ENCODE results near the gene ATP9A. TPM values are rescaled to one million over a fixed set of nuclear protein-coding genes. Genes with fewer than 3 reads are reported as not detected.
"Not testable (repeated sequence)": the region's sequence is repeated elsewhere in the genome, so short reads cannot be mapped to it uniquely, and the experiment has no call there.

The ATP9A gene
- polyA plus RNA-seq, 1 donor (not counting 4 experiments of a cell fraction or from before 2014, with no cell fraction given): 5.8 TPM

GRCh38 chr20:51757226-51757625 lies 11.0 kb downstream of the ATP9A start:
- no peak for TF ChIP-seq EZH2 (IDR thresholded peaks at IDR 0.05; ENCODE audit: low read length)
- TF ChIP-seq CTCF (optimal IDR thresholded peaks at IDR 0.05 in 1 of 3, IDR thresholded peaks at IDR 0.05 in 1 of 3, conservative IDR thresholded peaks at IDR 0.05 in 1 of 3; ENCODE audit: extremely low read depth in 1 of 3, insufficient read depth in 2 of 3, low read length in 3 of 3): no peak
- DNase-seq (ENCODE audit: low read depth, low spot score) (no peak), FAIRE-seq (no peak)
- Histone ChIP-seq H3K9me3 (ENCODE audit: control insufficient read depth, low read depth, low read length) (no peaks in the 10 kb centered on the region), H3K27ac (ENCODE audit: control insufficient read depth, insufficient read depth, low read length) (no peak overlapping the region), H3K9ac (ENCODE audit: control insufficient read depth, extremely low read depth, insufficient read depth, low read length) (no peak overlapping the region), H3K79me2 (ENCODE audit: control insufficient read depth, insufficient read depth, low read length) (no peaks in the 10 kb centered on the region), H4K20me1 (ENCODE audit: control insufficient read depth, extremely low read depth, insufficient read depth, low read length) (no peaks in the 10 kb centered on the region), H2AFZ (ENCODE audit: control insufficient read depth, low read length) (no peak overlapping the region), H3K4me3 (ENCODE audit: control insufficient read depth in 2 of 3, extremely low read depth in 1 of 3, insufficient read depth in 2 of 3, low read depth in 1 of 3, low read length in 3 of 3) (no peak overlapping the region), H3K27me3 (ENCODE audit: control insufficient read depth, extremely low read depth, insufficient read depth, low read length) (no peaks in the 10 kb centered on the region), H3K4me1 (ENCODE audit: control insufficient read depth, extremely low read depth, insufficient read depth, low read length) (peaks cover 7% of the 10 kb centered on the region), H3K9me1 (ENCODE audit: control insufficient read depth, extremely low read depth, insufficient read depth, low read length) (no peaks in the 10 kb centered on the region), H3K36me3 (ENCODE audit: control insufficient read depth in 2 of 2, extremely low read depth in 1 of 2, insufficient read depth in 2 of 2, low read length in 2 of 2) (no peaks in the 10 kb centered on the region), H3K4me2 (ENCODE audit: control insufficient read depth, extremely low read depth, insufficient read depth, low read depth, low read length) (no peak overlapping the region)
- dilution Hi-C loops (cut with MboI; ENCODE audit: extremely low pct_ligation_motif_present, low sequenced_read_pairs): no loop called here

- no peak overlapping the region for H2AFZ ChIP-seq (ENCODE audit: control insufficient read depth, low read length)
- no peaks in the 10 kb centered on the region for H3K9me1 ChIP-seq (ENCODE audit: control insufficient read depth, extremely low read depth, insufficient read depth, low read length)
- dilution Hi-C loops (cut with MboI; ENCODE audit: extremely low pct_ligation_motif_present, low sequenced_read_pairs): no loop called here
- no peaks in the 10 kb centered on the region for H3K36me3 ChIP-seq (ENCODE audit: control insufficient read depth in 2 of 2, extremely low read depth in 1 of 2, insufficient read depth in 2 of 2, low read length in 2 of 2)
- TF ChIP-seq EZH2 (IDR thresholded peaks at IDR 0.05; ENCODE audit: low read length) (no peak), CTCF (optimal IDR thresholded peaks at IDR 0.05 in 1 of 3, IDR thresholded peaks at IDR 0.05 in 1 of 3, conservative IDR thresholded peaks at IDR 0.05 in 1 of 3; ENCODE audit: extremely low read depth in 1 of 3, insufficient read depth in 2 of 3, low read length in 3 of 3) (no peak)
- no peak overlapping the region for H3K27ac ChIP-seq (ENCODE audit: control insufficient read depth, insufficient read depth, low read length)
- H3K4me3 ChIP-seq (ENCODE audit: control insufficient read depth in 2 of 3, extremely low read depth in 1 of 3, insufficient read depth in 2 of 3, low read depth in 1 of 3, low read length in 3 of 3): no peak overlapping the region
- no peak for DNase-seq (ENCODE audit: low read depth, low spot score)
- H3K27me3 ChIP-seq (ENCODE audit: control insufficient read depth, extremely low read depth, insufficient read depth, low read length): no peaks in the 10 kb centered on the region
- no peaks in the 10 kb centered on the region for H3K9me3 ChIP-seq (ENCODE audit: control insufficient read depth, low read depth, low read length)
- peaks cover 12% of the 10 kb centered on the region for H3K4me1 ChIP-seq (ENCODE audit: control insufficient read depth, extremely low read depth, insufficient read depth, low read length)
- H3K79me2 ChIP-seq (ENCODE audit: control insufficient read depth, insufficient read depth, low read length): no peaks in the 10 kb centered on the region
- no peaks in the 10 kb centered on the region for H4K20me1 ChIP-seq (ENCODE audit: control insufficient read depth, extremely low read depth, insufficient read depth, low read length)
- no peak for FAIRE-seq
- no peak overlapping the region for H3K4me2 ChIP-seq (ENCODE audit: control insufficient read depth, extremely low read depth, insufficient read depth, low read depth, low read length)
- H3K9ac ChIP-seq (ENCODE audit: control insufficient read depth, extremely low read depth, insufficient read depth, low read length): no peak overlapping the region
Observed at GRCh38 chr20:51756653-51757052, 11.5 kb downstream of the ATP9A start.

GRCh38 chr20:51753220-51753619 lies 15.0 kb downstream of the ATP9A start:
- DNase-seq (ENCODE audit: low read depth, low spot score); FAIRE-seq; dilution Hi-C loops (cut with MboI; ENCODE audit: extremely low pct_ligation_motif_present, low sequenced_read_pairs); H3K27ac ChIP-seq (ENCODE audit: control insufficient read depth, insufficient read depth, low read length); H3K4me3 ChIP-seq (ENCODE audit: control insufficient read depth in 2 of 3, extremely low read depth in 1 of 3, insufficient read depth in 2 of 3, low read depth in 1 of 3, low read length in 3 of 3); H2AFZ ChIP-seq (ENCODE audit: control insufficient read depth, low read length); H3K36me3 ChIP-seq (ENCODE audit: control insufficient read depth in 2 of 2, extremely low read depth in 1 of 2, insufficient read depth in 2 of 2, low read length in 2 of 2); H3K79me2 ChIP-seq (ENCODE audit: control insufficient read depth, insufficient read depth, low read length); H3K9ac ChIP-seq (ENCODE audit: control insufficient read depth, extremely low read depth, insufficient read depth, low read length); H3K4me2 ChIP-seq (ENCODE audit: control insufficient read depth, extremely low read depth, insufficient read depth, low read depth, low read length); H3K27me3 ChIP-seq (ENCODE audit: control insufficient read depth, extremely low read depth, insufficient read depth, low read length); H3K9me3 ChIP-seq (ENCODE audit: control insufficient read depth, low read depth, low read length); H4K20me1 ChIP-seq (ENCODE audit: control insufficient read depth, extremely low read depth, insufficient read depth, low read length); H3K9me1 ChIP-seq (ENCODE audit: control insufficient read depth, extremely low read depth, insufficient read depth, low read length): not testable (repeated sequence)
- peaks cover 26% of the 10 kb centered on the region for H3K4me1 ChIP-seq (ENCODE audit: control insufficient read depth, extremely low read depth, insufficient read depth, low read length)
